GM12878 (cell line): ENCODE measurements around the gene KCNQ1OT1. TPM values are rescaled to one million over a fixed set of nuclear protein-coding genes. Genes with fewer than 3 reads are reported as not detected.

Experiments
- ATAC-seq: fragments of 200-7000 bp; cut with Tn5 transposase; 3 replicates; pipeline ENCODE4 v1.9.1; 2020; ENCODE audit warnings: mild to moderate bottlenecking, moderate library complexity
- Bru-seq: library from RNA; stranded (reverse); fragments of 400-500 nt; gene quantifications from one replicate; lab custom pipeline; 2021; lab: Mats Ljungman, UMichigan
- BruChase-seq, 2 experiments: library from RNA; stranded (reverse); fragments of 400-500 nt; gene quantifications; one replicate each; lab custom pipeline; 2021; lab: Mats Ljungman, UMichigan
- BruUV-seq: library from RNA; stranded (reverse); fragments of 400-500 nt; replicated peaks from 2 replicates; lab custom pipeline; 2021; lab: Mats Ljungman, UMichigan
- CTCF ChIA-PET: fragments of 300-600 bp; sonication (Branson Sonifier 250); formaldehyde crosslinking; extraction: SDS; loops from one replicate; lab custom pipeline; 2021; ENCODE audit warnings: inconsistent platforms; lab: Yijun Ruan, JAX
- POLR2A ChIA-PET: fragments of 350-600 bp; formaldehyde crosslinking; extraction: SDS; loops from one replicate; lab custom pipeline; 2021; ENCODE audit warnings: inconsistent platforms; lab: Charles Lee
- RAD21 ChIA-PET: fragments of 300-600 bp; sonication (Branson Sonifier 250); formaldehyde crosslinking; loops from one replicate; lab custom pipeline; 2023; ENCODE audit warnings: antibody characterized with exemption; ENCODE audit not compliant: unreplicated experiment; lab: Charles Lee
- SMC1A ChIA-PET: fragments of 300-600 bp; sonication (Branson Sonifier 250); formaldehyde crosslinking; loops from one replicate; lab custom pipeline; 2023; ENCODE audit not compliant: unreplicated experiment, uncharacterized antibody; lab: Charles Lee
- DNase-seq: peaks from one replicate; pipeline ENCODE4 v3.0.0-alpha.2; 2011; ENCODE audit warnings: low read depth, low spot score
- FAIRE-seq: peaks from 3 replicates; lab custom pipeline; 2011; peaks lifted over from hg19 to GRCh38; lab: Jason Lieb, UNC
- H2AFZ ChIP-seq: 2 replicates; pipeline ENCODE4 v1.6.0; 2011; ENCODE audit warnings: low read depth, low read length, control low read depth; ENCODE audit not compliant: control insufficient read depth
- H3K27ac ChIP-seq: 2 replicates; pipeline ENCODE4 v1.5.1; 2011; ENCODE audit warnings: control low read depth; ENCODE audit not compliant: control insufficient read depth, insufficient read depth
- H3K27me3 ChIP-seq, 2 experiments: replicated peaks in 1 of 2; 2 replicates each; pipeline versions ENCODE4 v1.6.0 to v1.6.1; 2011; ENCODE audit warnings: low read length in 1 of 2; ENCODE audit not compliant: control insufficient read depth in 2 of 2, insufficient read depth in 2 of 2
- H3K36me3 ChIP-seq, 2 experiments: 2 replicates each; pipeline ENCODE4 v1.5.1; 2011; ENCODE audit warnings: low read length in 1 of 2; ENCODE audit not compliant: control insufficient read depth in 2 of 2, insufficient read depth in 2 of 2
- H3K4me1 ChIP-seq: 2 replicates; pipeline ENCODE4 v1.6.1; 2011; ENCODE audit warnings: mild to moderate bottlenecking, low read length, moderate library complexity, mixed read lengths; ENCODE audit not compliant: control insufficient read depth, insufficient read depth
- H3K4me2 ChIP-seq: 2 replicates; pipeline ENCODE4 v1.6.0; 2011; ENCODE audit warnings: control low read depth; ENCODE audit not compliant: control insufficient read depth, insufficient read depth
- H3K4me3 ChIP-seq: fragments of 200-600 bp; sonication (generic); 2 replicates; pipeline ENCODE4 v1.5.1; 2016
- H3K79me2 ChIP-seq: 2 replicates; pipeline ENCODE4 v1.6.0; 2011; ENCODE audit warnings: low read length; ENCODE audit not compliant: control insufficient read depth, insufficient read depth
- H3K9ac ChIP-seq: 2 replicates; pipeline ENCODE4 v1.8.0; 2011; ENCODE audit warnings: low read length, control low read depth, mixed read lengths; ENCODE audit not compliant: control insufficient read depth, insufficient read depth
- H3K9me3 ChIP-seq: replicated peaks from 3 replicates; pipeline ENCODE4 v1.5.1; 2011; ENCODE audit warnings: mild to moderate bottlenecking, low read length; ENCODE audit not compliant: control insufficient read depth, insufficient read depth
- H4K20me1 ChIP-seq: 2 replicates; pipeline ENCODE4 v1.6.0; 2011; ENCODE audit not compliant: control insufficient read depth, insufficient read depth
- CEBPB ChIP-seq, 2 experiments: fragments of 150-350 bp in 1 of 2; IDR thresholded peaks; 2 replicates each; pipeline ENCODE4 v1.6.1; 2012 to 2014; ENCODE audit warnings: low read depth in 2 of 2, low read length in 2 of 2, borderline replicate concordance in 1 of 2, inconsistent platforms in 1 of 2
- CREM ChIP-seq: IDR thresholded peaks from 2 replicates; pipeline ENCODE4 v1.6.1; 2014; ENCODE audit warnings: antibody characterized with exemption, low read depth
- GATAD2B ChIP-seq: fragments of 450-650 bp; conservative IDR thresholded peaks from 2 replicates; pipeline ENCODE4 v1.6.1; 2017; ENCODE audit warnings: low read depth, mild to moderate bottlenecking, moderate library complexity
- HCFC1 ChIP-seq: fragments of 150-350 bp; IDR thresholded peaks from 2 replicates; pipeline ENCODE4 v1.6.1; 2014; ENCODE audit warnings: low read length
- LARP7 ChIP-seq: fragments of 450-650 bp; IDR thresholded peaks from 2 replicates; pipeline ENCODE4 v1.6.1; 2017; ENCODE audit warnings: mild to moderate bottlenecking
- NKRF ChIP-seq: fragments of 450-650 bp; conservative IDR thresholded peaks from 2 replicates; pipeline ENCODE4 v1.6.1; 2017; ENCODE audit warnings: mild to moderate bottlenecking, moderate library complexity
- PBX3 ChIP-seq: IDR thresholded peaks from 2 replicates; pipeline ENCODE4 v1.6.1; 2011; ENCODE audit warnings: mild to moderate bottlenecking, low read depth, low read length, moderate library complexity; ENCODE audit not compliant: insufficient replicate concordance
- PKNOX1 ChIP-seq: fragments of 450-650 bp; IDR thresholded peaks from 2 replicates; pipeline ENCODE4 v1.6.1; 2016; ENCODE audit warnings: mild to moderate bottlenecking
- PML ChIP-seq: IDR thresholded peaks from 2 replicates; pipeline ENCODE4 v1.6.1; 2012; ENCODE audit warnings: low read length, inconsistent platforms
- SMARCA5 ChIP-seq: fragments of 450-650 bp; IDR thresholded peaks from 2 replicates; pipeline ENCODE4 v1.6.1; 2017; ENCODE audit warnings: mild to moderate bottlenecking
- TAF1 ChIP-seq: IDR thresholded peaks from 2 replicates; pipeline ENCODE4 v1.6.1; 2011; ENCODE audit warnings: mild to moderate bottlenecking, low read depth, low read length, borderline replicate concordance
- USF1 ChIP-seq: IDR thresholded peaks from 2 replicates; pipeline ENCODE4 v1.6.1; 2011; ENCODE audit warnings: borderline replicate concordance, low read depth, mild to moderate bottlenecking, moderate library complexity, mixed read lengths, low read length; ENCODE audit not compliant: insufficient read depth; ENCODE audit errors: extremely low read length
- WGBS: methylation state at CpG from one replicate; pipeline ENCODE4 v1.1.6; 2016; ENCODE audit warnings: low lambda C conversion rate; ENCODE audit not compliant: insufficient replicate concordance, insufficient coverage; ENCODE audit errors: missing lambda C conversion rate; 5-methylcytosine and 5-hydroxymethylcytosine counted together
- in situ Hi-C: fragments of 300-500 bp; cut with MboI; formaldehyde crosslinking; loops from 9 replicates; pipeline ENCODE4 v1.14.3; 2018; ENCODE audit warnings: mixed read lengths
- intact Hi-C: fragments of 100-400 bp; cut with micrococcal nuclease; formaldehyde crosslinking; loops from one replicate; pipeline ENCODE4 v1.14.2; 2022; ENCODE audit not compliant: unreplicated experiment
- long read RNA-seq, 2 experiments: library from polyadenylated mRNA; unstranded; transcript quantifications; one replicate each; pipeline ENCODE4 v2.0.0, GENCODE V29; 2019 to 2020
- polyA minus RNA-seq, 3 experiments: library from RNA; depleted of rRNA, polyadenylated mRNA; stranded (reverse); fragments of >200 nt; gene quantifications; 2 replicates each; pipeline ENCODE4 v1.2.3, GENCODE V29; 2011
- polyA plus RNA-seq, 11 experiments: library from polyadenylated mRNA; depleted of rRNA in 4 of 11; unstranded in 6 of 11; stranded (reverse) in 5 of 11; fragments of >200 nt; fragmentation: Nextera tagmentation in 4 of 11; fragmentation: Illumina TruSeq in 1 of 11; extraction: Ambion mirVana in 4 of 11; extraction: Trizol in 1 of 11; gene quantifications; 1 replicate in 1 of 11; 2 replicates in 10 of 11; pipeline versions ENCODE4 v1.2.1 to v1.2.3, GENCODE V29; 2011 to 2016; ENCODE audit warnings: inconsistent platforms in 2 of 11, missing spikeins in 2 of 11, low read depth in 1 of 11
- total RNA-seq, 4 experiments: library from RNA; depleted of rRNA in 3 of 4; stranded (reverse); fragments of >200 nt in 3 of 4; fragmentation: Illumina TruSeq in 1 of 4; extraction: Trizol in 1 of 4; gene quantifications; 2 replicates each; pipeline versions ENCODE4 v1.2.1 to v1.2.3, GENCODE V29; 2013 to 2021

KCNQ1OT1 gene
- 19.7 and 20.8 TPM in 2 replicates for total RNA-seq (2013; cell fraction: nucleolus; rRNA removed)
- total RNA-seq (2014; rRNA removed) (1.1 TPM in 2 replicates), total RNA-seq (2014; rRNA removed; fragmentation: Illumina TruSeq; extraction: Trizol) (1.6 and 1.7 TPM in 2 replicates), total RNA-seq (2021) (1.1 and 1.3 TPM in 2 replicates), polyA plus RNA-seq (2011; rRNA removed) (0.22 and 0.27 TPM in 2 replicates), polyA plus RNA-seq (2014; fragmentation: Illumina TruSeq; extraction: Trizol) (0.35 and 0.36 TPM in 2 replicates), polyA plus RNA-seq (2014; fragmentation: Nextera tagmentation; extraction: Ambion mirVana) (under 1 TPM; 0.02 to 0.13 TPM), polyA plus RNA-seq (2014; rRNA removed) (0.31 and 0.34 TPM in 2 replicates), polyA plus RNA-seq (2016; fragmentation: Nextera tagmentation; extraction: Ambion mirVana) (under 1 TPM; 0.47 to 0.62 TPM), polyA minus RNA-seq (2011; rRNA and poly(A)+ RNA removed) (2.4 and 3.0 TPM in 2 replicates), Bru-seq, nascent RNA (percentile 70 among the genes with signal in this experiment), BruChase-seq, experiment 1, labeled RNA remaining after a 6-hour chase (percentile 62 among the genes with signal in this experiment), BruChase-seq, experiment 2, labeled RNA remaining after a 2-hour chase (percentile 69 among the genes with signal in this experiment)
- 0.21 TPM for polyA plus RNA-seq (2011; ENCODE audit: low read depth)
- 0.01 and 0.02 TPM in 2 replicates for polyA plus RNA-seq (2011; cell fraction: cytosol; rRNA removed)
- 1.7 and 1.8 TPM in 2 replicates for polyA plus RNA-seq (2011; cell fraction: nucleus; rRNA removed)
- 0.31 TPM in 2 replicates for polyA plus RNA-seq (2012)
- polyA minus RNA-seq (2011; cell fraction: cytosol; rRNA and poly(A)+ RNA removed), result 0.10 and 0.13 TPM in 2 replicates
- 4.2 and 7.3 TPM in 2 replicates for polyA minus RNA-seq (2011; cell fraction: nucleus; rRNA and poly(A)+ RNA removed)
- long read RNA-seq, experiment 1, full-length matches to known transcripts, result 1 of 1 reads
- long read RNA-seq, experiment 1, partial matches to known transcripts, result 0 of 1 reads
- long read RNA-seq, experiment 1, other reads (novel, unspliced or antisense), result 0 of 1 reads
- long read RNA-seq, experiment 2, full-length matches to known transcripts, result 3 of 3 reads
- long read RNA-seq, experiment 2, partial matches to known transcripts, result 0 of 3 reads
- long read RNA-seq, experiment 2, other reads (novel, unspliced or antisense), result 0 of 3 reads

- Histone ChIP-seq H3K79me2 (peaks cover 38% of the 10 kb centered on the region), H3K4me1 (no peaks in the 10 kb centered on the region; the same call in 1 of the 2 replicates), H3K27ac (peak within 1 kb of the TSS; percentile 82), H3K4me2 (peak within 1 kb of the TSS; percentile 79), H3K36me3 (no peaks in the 10 kb centered on the region), H3K9me3 (no peaks in the 10 kb centered on the region; the same call in 2 of the 3 replicates), H3K27me3 (no peaks in the 10 kb centered on the region; a peak in 1 of 4 replicates), H3K9ac (peak within 1 kb of the TSS; percentile 82), H3K4me3 (peak within 1 kb of the TSS; percentile 73), H2AFZ (peak within 1 kb of the TSS; percentile 67), H4K20me1 (no peaks in the 10 kb centered on the region)
- POLR2A ChIA-PET, result interaction anchor here (0.6 kb wide), 1 partner anchor 203 kb away, joined by 5 read pairs; a partner anchor contains a TSS
- intact Hi-C loops, result loop anchor here (2.0 kb wide), 1 partner anchor 167 kb away; no protein-coding TSS in a partner anchor
- DNase-seq (peak; percentile 86), ATAC-seq (peak; percentile 94), FAIRE-seq (peak; percentile 18)
- 45% methylated on average over 49 of the region's 98 CpGs for whole genome bisulfite sequencing
- CTCF ChIA-PET, result no interaction called here
- SMC1A ChIA-PET, result interaction anchor here (1.6 kb wide), 1 partner anchor 188 kb away, joined by 5 read pairs; no protein-coding TSS in a partner anchor
- no TSS peak for BruUV-seq
- in situ Hi-C loops, result no loop called here
- RAD21 ChIA-PET, result no interaction called here
- TF ChIP-seq PKNOX1 (peak; percentile 54), PML (peak; percentile 82), CEBPB (IDR thresholded peaks at IDR 0.05; ENCODE audit: borderline replicate concordance in 1 of 2, low read depth in 2 of 2, low read length in 2 of 2) (no peak), SMARCA5 (0 out of 2 replicates have a peak, but pooled peaks have one; percentile 10), GATAD2B (0 out of 2 replicates have a peak, but pooled peaks have one; percentile 48), LARP7 (peak; percentile 42; the same call in 1 of the 2 replicates), TAF1 (peak; percentile 97), NKRF (peak; percentile 56), PBX3 (peak; percentile 36), CREM (peak; percentile 50; the same call in 1 of the 2 replicates), HCFC1 (peak; percentile 36; the same call in 1 of the 2 replicates), USF1 (no peak)
These were observed at the start of gene KCNQ1OT1 for GRCh38 chr11:2699531-2700414. Gene KCNQ1OT1, minus strand, starts transcription at chr11:2699994.
